GM19397 (cell line): ENCODE results near the gene TTC38.
"Not testable (repeated sequence)": the region's sequence is repeated elsewhere in the genome, so short reads cannot be mapped to it uniquely, and the experiment has no call there.

ENCODE experiments used
- ATAC-seq: cut with Tn5 transposase; IDR thresholded peaks from one replicate; pipeline ENCODE4 v1.9.1; 2021; ENCODE audit warnings: mild to moderate bottlenecking, moderate library complexity; ENCODE audit not compliant: unreplicated experiment

The TTC38 gene

GRCh38 chr22:46245511-46245910 lies 22.3 kb upstream of the TTC38 start:
- no peak for ATAC-seq

DNA sequence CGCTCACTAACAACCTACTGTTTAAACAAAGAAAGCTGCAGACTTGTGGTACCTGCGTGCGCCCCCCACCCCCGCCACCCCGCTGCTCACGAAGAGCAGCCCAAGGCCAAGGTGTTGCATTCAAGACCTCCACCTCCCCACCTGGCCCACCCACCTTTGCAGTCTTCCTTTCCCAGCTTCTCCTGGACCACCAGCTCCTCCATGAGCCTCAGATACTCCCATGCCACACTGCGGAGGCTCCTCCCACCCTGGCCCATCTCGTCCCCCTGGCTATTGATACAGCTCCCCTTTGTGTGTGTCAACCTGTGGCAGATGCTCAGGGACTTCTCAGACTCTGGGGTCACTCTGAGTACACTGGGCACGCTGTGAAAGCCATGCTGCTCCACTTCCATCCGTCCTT lies 21.6 kb upstream of the TTC38 start:
- ATAC-seq: no peak

DNA sequence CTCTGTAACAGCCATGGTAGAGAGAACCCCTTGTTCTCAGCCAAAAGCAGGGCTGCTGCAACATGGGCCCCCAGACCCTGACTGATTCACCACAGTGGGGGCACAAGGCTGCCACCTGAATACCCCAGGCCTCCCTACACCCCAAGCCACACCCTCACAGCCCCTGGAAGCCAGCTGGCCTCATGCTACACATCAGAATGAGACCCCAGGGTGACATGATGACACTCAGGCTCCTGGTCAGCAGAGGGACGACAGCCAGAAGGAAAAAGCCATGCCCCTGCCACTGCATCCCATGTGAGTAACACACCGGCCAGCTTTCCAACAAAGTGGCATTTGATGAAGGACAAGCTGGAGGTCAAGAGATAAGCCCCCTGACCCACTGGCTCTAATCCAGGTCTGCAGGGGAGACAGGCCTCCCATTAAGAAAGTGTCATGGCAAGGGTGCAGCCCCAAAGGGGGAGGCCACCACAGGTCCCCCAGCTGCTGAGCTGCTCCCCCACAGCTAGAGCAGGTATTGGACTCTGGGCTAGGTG lies 20.3 kb upstream of the TTC38 start:
- ATAC-seq: no peak

GRCh38 chr22:46250035-46250782 lies 17.6 kb upstream of the TTC38 start, which contains the start of gene CDPF1:
TSS of gene CDPF1 (minus strand) at chr22:46250293. CDS start at chr22:46248284, 2,009 bp downstream.
- peak; percentile 83 for ATAC-seq

DNA sequence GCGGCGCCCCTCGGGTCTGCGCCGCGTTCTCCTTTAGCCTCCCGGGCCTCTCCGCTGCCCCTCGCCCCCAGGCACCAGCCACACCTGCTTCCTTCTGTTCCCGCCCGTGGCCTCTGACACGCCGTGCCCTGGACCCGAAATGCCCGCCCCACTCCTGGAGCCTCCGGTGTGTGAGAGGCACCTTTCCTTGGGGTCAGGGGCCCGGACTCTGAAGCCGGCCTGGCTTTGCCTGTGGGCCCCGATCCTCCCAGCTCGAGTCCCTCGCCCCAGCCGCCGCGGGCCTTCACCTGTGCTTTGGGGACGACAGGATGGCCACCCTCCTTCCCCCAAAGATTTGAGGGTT lies 17.1 kb upstream of the TTC38 start:
- ATAC-seq: peak; percentile 12

DNA sequence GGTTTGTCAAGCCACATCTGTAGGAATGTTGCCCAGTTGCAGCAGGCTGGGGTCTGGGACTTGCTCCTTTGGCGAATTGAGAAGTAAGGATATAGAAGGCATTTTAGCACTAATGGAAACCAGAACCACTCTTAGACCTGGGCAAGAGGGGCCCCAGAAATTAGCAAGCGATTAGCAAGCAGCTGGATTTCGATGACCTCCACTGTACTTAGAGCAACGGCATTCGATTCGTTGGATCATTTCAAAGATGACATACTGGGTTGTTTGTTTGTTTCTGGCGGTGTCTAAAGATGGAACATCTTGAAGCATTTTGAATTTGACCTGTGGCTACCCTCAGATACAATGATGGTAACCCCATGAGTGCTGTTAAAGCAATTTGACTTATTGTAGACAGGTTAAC lies 16.5 kb upstream of the TTC38 start:
- no peak for ATAC-seq

GRCh38 chr22:46251816-46252380 lies 15.9 kb upstream of the TTC38 start:
- no peak for ATAC-seq

- no peak for ATAC-seq
These were observed 11.3 kb upstream of the TTC38 start for GRCh38 chr22:46256358-46256958.

- ATAC-seq: no peak
These were observed 8.4 kb upstream of the TTC38 start for GRCh38 chr22:46259374-46259773.

DNA sequence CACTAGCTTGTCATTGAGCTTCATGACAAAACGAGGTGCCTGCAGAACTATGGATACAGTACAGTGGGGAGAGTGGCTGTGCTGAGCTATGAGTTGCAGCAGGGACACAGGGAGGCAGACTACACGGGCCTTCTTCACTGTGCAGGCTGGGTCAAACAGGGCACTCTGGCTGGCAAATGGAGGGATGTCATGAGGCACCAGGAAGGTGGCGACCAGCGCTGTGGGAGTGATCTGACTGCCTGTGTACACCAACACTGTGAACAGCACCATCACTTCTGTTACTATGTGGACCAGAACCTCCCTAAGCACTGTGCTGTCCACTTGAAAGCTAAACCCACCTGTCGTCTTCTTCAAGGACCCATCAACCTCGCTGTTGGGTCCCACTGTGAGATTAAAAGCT lies 7.8 kb upstream of the TTC38 start:
- ATAC-seq: no peak

GRCh38 chr22:46262449-46263215 lies 5.2 kb upstream of the TTC38 start:
- no peak for ATAC-seq

GRCh38 chr22:46263216-46263590 lies 4.6 kb upstream of the TTC38 start, which contains the start of gene PKDREJ:
TSS of gene PKDREJ (minus strand) at chr22:46263343. CDS start at chr22:46263322, 21 bp downstream.
- no peak for ATAC-seq

GRCh38 chr22:46264520-46264919 lies 3.3 kb upstream of the TTC38 start:
- ATAC-seq: not testable (repeated sequence)

GRCh38 chr22:46265627-46266026 lies 2.2 kb upstream of the TTC38 start:
- not testable (repeated sequence) for ATAC-seq

GRCh38 chr22:46269564-46269963 lies 1.8 kb downstream of the TTC38 start:
- no peak for ATAC-seq

- no peak for ATAC-seq
These were observed 4.4 kb downstream of the TTC38 start for GRCh38 chr22:46272196-46272595.

DNA sequence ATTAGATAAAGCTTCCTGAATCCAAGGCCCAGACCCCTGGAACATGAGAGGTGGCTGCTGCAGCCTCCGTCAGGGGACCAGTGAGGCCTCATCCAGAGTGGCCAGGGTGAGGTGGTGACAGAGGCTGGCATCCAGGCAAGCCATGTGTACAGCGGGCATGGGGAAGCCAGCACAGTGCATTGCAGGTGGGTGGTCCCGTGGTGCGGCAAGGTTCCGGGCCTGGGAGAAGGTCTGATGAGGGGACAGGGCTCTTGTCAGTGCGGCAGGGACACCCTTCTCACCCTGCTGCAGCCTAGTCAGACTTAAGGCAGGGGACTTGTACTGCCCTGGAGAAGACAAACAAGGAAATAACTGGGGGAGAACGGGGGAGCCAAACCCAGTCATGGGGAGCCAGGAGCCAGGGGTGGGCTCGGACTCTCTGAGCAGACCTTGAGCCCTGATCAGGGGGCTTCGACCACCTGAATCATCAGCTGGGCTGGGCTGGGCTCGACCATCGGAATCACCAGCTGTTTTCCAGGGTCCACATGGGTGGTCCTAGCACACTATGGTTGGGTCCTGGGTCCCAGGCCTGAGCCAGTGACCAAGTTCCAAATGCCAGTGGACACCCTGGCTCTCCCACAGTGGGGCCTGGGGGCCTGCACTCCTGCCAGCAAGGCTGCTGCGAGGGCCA lies 5.1 kb downstream of the TTC38 start:
- ATAC-seq: no peak

GRCh38 chr22:46273432-46274148 lies 5.8 kb downstream of the TTC38 start:
- no peak for ATAC-seq

- ATAC-seq: no peak
These were observed 6.6 kb downstream of the TTC38 start for GRCh38 chr22:46274381-46274780.
